SU-DHL-6 (cell line): Measurements from ENCODE around the gene ORC4.

Experiments
- EZH2phosphoT487 ChIP-seq: fragments of 200-600 bp; sonication (generic), shearing (Covaris generic); conservative IDR thresholded peaks from 2 replicates; pipeline ENCODE4 v1.6.1; 2018; ENCODE audit warnings: mild to moderate bottlenecking, antibody characterized with exemption, low read length, moderate library complexity, mixed read lengths
- TF ChIP-seq, protein P1 (sequence below): fragments of 200-600 bp; sonication (generic); IDR thresholded peaks from one replicate; pipeline ENCODE4 v1.5.1; 2017; ENCODE audit warnings: antibody characterized with exemption, mild to moderate bottlenecking, low read length, moderate library complexity; ENCODE audit not compliant: insufficient read depth, poor library complexity, severe bottlenecking

DNA sequence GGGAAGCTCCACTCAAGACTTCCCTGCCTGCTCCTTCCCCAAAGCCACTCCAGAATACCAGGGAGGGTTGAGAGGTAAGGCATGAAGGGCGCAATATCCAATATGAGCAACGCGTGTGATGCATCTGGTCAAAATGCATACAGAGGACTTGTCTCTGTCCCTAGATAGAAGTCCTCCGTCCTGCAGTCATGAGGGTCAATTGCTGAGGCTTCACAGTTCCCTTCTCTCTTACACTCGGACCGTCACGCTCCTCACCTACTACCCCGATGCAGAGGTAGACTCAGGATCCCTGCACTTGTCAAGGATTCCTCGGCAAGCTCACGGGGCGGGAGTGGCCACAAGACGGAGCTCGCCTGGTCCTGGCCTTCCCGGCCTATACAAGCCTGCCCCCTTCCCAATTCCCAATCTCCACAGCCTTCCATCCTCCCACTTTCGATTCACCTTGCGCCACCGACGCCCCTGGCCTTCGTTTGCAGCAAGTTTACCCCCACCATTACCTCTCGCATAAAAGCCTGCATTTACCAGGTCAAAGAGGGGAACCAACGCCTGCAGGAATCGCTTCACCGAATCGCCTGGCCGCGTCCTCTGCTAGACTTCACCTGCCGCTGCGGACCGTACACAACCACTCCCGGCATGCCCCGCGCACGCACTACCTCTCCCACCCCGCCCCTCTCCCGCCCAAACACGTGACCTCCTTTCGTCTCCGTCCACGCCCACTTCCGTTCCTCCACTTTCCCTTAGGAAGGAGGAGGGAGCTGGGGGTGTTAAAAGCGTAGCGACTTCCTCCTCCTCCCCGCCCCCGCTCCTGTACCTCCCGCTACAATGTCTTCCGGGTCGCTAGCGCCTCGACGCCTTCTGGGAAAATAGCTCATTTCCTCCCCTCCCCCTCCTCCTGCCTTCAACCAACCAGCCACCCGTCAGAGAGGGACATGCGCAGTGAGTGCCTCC, at the start of gene ORC4:
- TF ChIP-seq, protein P1, sequence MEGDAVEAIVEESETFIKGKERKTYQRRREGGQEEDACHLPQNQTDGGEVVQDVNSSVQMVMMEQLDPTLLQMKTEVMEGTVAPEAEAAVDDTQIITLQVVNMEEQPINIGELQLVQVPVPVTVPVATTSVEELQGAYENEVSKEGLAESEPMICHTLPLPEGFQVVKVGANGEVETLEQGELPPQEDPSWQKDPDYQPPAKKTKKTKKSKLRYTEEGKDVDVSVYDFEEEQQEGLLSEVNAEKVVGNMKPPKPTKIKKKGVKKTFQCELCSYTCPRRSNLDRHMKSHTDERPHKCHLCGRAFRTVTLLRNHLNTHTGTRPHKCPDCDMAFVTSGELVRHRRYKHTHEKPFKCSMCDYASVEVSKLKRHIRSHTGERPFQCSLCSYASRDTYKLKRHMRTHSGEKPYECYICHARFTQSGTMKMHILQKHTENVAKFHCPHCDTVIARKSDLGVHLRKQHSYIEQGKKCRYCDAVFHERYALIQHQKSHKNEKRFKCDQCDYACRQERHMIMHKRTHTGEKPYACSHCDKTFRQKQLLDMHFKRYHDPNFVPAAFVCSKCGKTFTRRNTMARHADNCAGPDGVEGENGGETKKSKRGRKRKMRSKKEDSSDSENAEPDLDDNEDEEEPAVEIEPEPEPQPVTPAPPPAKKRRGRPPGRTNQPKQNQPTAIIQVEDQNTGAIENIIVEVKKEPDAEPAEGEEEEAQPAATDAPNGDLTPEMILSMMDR: no peak
- TF ChIP-seq EZH2phosphoT487: no peak
